ENCODE data around the gene SYT1.

DNA sequence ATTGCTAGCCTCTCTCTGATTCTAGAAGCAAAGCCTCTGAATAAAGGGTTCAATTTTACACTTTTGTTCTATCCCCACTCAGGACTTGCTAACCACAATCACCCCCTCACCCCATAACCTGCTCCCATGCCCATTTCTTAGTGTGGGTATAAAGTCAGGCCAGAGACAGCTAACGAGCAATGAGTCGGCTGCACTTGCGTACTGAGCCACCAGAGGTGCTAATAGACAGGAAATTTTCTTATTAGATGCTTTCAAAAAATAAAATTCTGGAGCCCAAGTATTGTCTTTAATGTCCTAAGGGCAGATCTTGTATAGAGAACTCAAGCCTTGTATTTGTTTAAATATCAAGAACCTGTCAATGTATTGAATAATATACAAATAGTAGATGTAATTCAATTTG lies 256.9 kb downstream of the SYT1 start:
- TF ChIP-seq, protein P1, sequence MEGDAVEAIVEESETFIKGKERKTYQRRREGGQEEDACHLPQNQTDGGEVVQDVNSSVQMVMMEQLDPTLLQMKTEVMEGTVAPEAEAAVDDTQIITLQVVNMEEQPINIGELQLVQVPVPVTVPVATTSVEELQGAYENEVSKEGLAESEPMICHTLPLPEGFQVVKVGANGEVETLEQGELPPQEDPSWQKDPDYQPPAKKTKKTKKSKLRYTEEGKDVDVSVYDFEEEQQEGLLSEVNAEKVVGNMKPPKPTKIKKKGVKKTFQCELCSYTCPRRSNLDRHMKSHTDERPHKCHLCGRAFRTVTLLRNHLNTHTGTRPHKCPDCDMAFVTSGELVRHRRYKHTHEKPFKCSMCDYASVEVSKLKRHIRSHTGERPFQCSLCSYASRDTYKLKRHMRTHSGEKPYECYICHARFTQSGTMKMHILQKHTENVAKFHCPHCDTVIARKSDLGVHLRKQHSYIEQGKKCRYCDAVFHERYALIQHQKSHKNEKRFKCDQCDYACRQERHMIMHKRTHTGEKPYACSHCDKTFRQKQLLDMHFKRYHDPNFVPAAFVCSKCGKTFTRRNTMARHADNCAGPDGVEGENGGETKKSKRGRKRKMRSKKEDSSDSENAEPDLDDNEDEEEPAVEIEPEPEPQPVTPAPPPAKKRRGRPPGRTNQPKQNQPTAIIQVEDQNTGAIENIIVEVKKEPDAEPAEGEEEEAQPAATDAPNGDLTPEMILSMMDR (IDR thresholded peaks at IDR 0.05), result no peak
- no peak for TF ChIP-seq POLR2A (IDR thresholded peaks at IDR 0.05)

All from prostate gland (tissue), 2 donors.